ELF-1 (cell line): ENCODE data around the gene ZNF98.
A peak's percentile ranks its signal among the peaks of the same experiment; 100 is the strongest.

Experiments
- DNase-seq: peaks from one replicate; pipeline ENCODE4 v3.0.0-alpha.2; 2016; ENCODE audit warnings: low read depth, low spot score

ZNF98 gene

GRCh38 chr19:22422211-22422610, at the start of gene ZNF98:
Gene ZNF98, minus strand, starts transcription at chr19:22422346. Its CDS starts 122 bp downstream, at chr19:22422224.
- peak; percentile 2 for DNase-seq

- DNase-seq, result no peak
These were observed 24.5 kb upstream of the ZNF98 start for GRCh38 chr19:22446605-22447004.

- no peak for DNase-seq
These were observed 15.9 kb upstream of the ZNF98 start for GRCh38 chr19:22438011-22438410.

GRCh38 chr19:22427960-22428913, 6.1 kb upstream of the ZNF98 start:
- DNase-seq, result no peak

GRCh38 chr19:22427547-22427946, 5.4 kb upstream of the ZNF98 start:
- no peak for DNase-seq

GRCh38 chr19:22426901-22427300, 4.8 kb upstream of the ZNF98 start:
- DNase-seq, result no peak

GRCh38 chr19:22421797-22422196, 349 bp downstream of the ZNF98 start:
- no peak for DNase-seq

- DNase-seq, result no peak
These were observed 67.5 kb downstream of the ZNF98 start for GRCh38 chr19:22354665-22355064.
